ENCODE measurements around the gene HHIP. TPM values are rescaled to one million over a fixed set of nuclear protein-coding genes. Genes with fewer than 3 reads are reported as not detected.

Gene HHIP
- total RNA-seq, 1 experiment from 2014 or later, result 0.32 TPM

- no peaks in the 10 kb centered on the region for H3K4me1 Mint-ChIP-seq (ENCODE audit: low read depth, unreplicated experiment)
- no TSS peak for BruUV-seq (replicated peaks)
- Histone ChIP-seq H3K36me3 (ENCODE audit: control insufficient read depth, insufficient read depth, low read length) (no peaks in the 10 kb centered on the region), H3K4me3 (ENCODE audit: low read depth, low read length) (no peak overlapping the region), H3K27me3 (replicated peaks; ENCODE audit: control insufficient read depth, insufficient read depth, low read length) (no peaks in the 10 kb centered on the region), H3K9me3 (no peaks in the 10 kb centered on the region), H3K4me1 (no peaks in the 10 kb centered on the region)
- intact Hi-C loops (cut with micrococcal nuclease; ENCODE audit: unreplicated experiment), result no loop called here
- POLR2A ChIA-PET, result no interaction called here
- no peak overlapping the region for H3K4me3 Mint-ChIP-seq (ENCODE audit: unreplicated experiment)
- H3K27me3 Mint-ChIP-seq (ENCODE audit: insufficient read depth, unreplicated experiment), result no peaks in the 10 kb centered on the region
- no peaks in the 10 kb centered on the region for H3K9me3 Mint-ChIP-seq (ENCODE audit: unreplicated experiment)
- CTCF ChIA-PET, result interaction anchor here (0.6 kb wide), 1 partner anchor 1367 kb away, joined by 6 read pairs; no protein-coding TSS in a partner anchor
- TF ChIP-seq CTCF (IDR thresholded peaks at IDR 0.05; ENCODE audit: insufficient read depth in 1 of 2, low read depth in 1 of 2, low read length in 1 of 2, severe bottlenecking in 1 of 2, unreplicated experiment in 1 of 2), result no peak
- no peaks in the 10 kb centered on the region for H3K36me3 Mint-ChIP-seq (ENCODE audit: insufficient read depth, unreplicated experiment)
- H3K27ac Mint-ChIP-seq (ENCODE audit: unreplicated experiment), result no peak overlapping the region
- DNase-seq, result no peak
Observed at GRCh38 chr4:144670776-144671175, 24.8 kb downstream of the HHIP start.

- BruUV-seq (replicated peaks), result no TSS peak
- ChIA-PET CTCF (no interaction called here), POLR2A (no interaction called here)
- Histone ChIP-seq H3K27me3 (replicated peaks; ENCODE audit: control insufficient read depth, insufficient read depth, low read length) (no peaks in the 10 kb centered on the region), H3K36me3 (ENCODE audit: control insufficient read depth, insufficient read depth, low read length) (no peaks in the 10 kb centered on the region), H3K9me3 (no peaks in the 10 kb centered on the region), H3K4me3 (ENCODE audit: low read depth, low read length) (no peak overlapping the region), H3K4me1 (no peaks in the 10 kb centered on the region)
- H3K27ac Mint-ChIP-seq (ENCODE audit: unreplicated experiment), result no peak overlapping the region
- no peaks in the 10 kb centered on the region for H3K36me3 Mint-ChIP-seq (ENCODE audit: insufficient read depth, unreplicated experiment)
- H3K27me3 Mint-ChIP-seq (ENCODE audit: insufficient read depth, unreplicated experiment), result no peaks in the 10 kb centered on the region
- intact Hi-C loops (cut with micrococcal nuclease; ENCODE audit: unreplicated experiment), result no loop called here
- no peak for TF ChIP-seq CTCF (IDR thresholded peaks at IDR 0.05; ENCODE audit: insufficient read depth in 1 of 2, low read depth in 1 of 2, low read length in 1 of 2, severe bottlenecking in 1 of 2, unreplicated experiment in 1 of 2)
- no peaks in the 10 kb centered on the region for H3K9me3 Mint-ChIP-seq (ENCODE audit: unreplicated experiment)
- H3K4me3 Mint-ChIP-seq (ENCODE audit: unreplicated experiment), result no peak overlapping the region
- DNase-seq, result no peak
- no peaks in the 10 kb centered on the region for H3K4me1 Mint-ChIP-seq (ENCODE audit: low read depth, unreplicated experiment)
Observed at GRCh38 chr4:144674711-144675110, 28.8 kb downstream of the HHIP start.

GRCh38 chr4:144681806-144682205 is 35.9 kb downstream of the HHIP start:
- Mint-ChIP-seq H3K27ac (ENCODE audit: unreplicated experiment) (no peak overlapping the region), H3K4me3 (ENCODE audit: unreplicated experiment) (no peak overlapping the region), H3K27me3 (ENCODE audit: insufficient read depth, unreplicated experiment) (no peaks in the 10 kb centered on the region), H3K36me3 (ENCODE audit: insufficient read depth, unreplicated experiment) (no peaks in the 10 kb centered on the region), H3K4me1 (ENCODE audit: low read depth, unreplicated experiment) (no peaks in the 10 kb centered on the region), H3K9me3 (ENCODE audit: unreplicated experiment) (no peaks in the 10 kb centered on the region)
- no peaks in the 10 kb centered on the region for H3K27me3 ChIP-seq (replicated peaks; ENCODE audit: control insufficient read depth, insufficient read depth, low read length)
- H3K4me3 ChIP-seq (ENCODE audit: low read depth, low read length), result no peak overlapping the region
- H3K4me1 ChIP-seq, result no peaks in the 10 kb centered on the region
- BruUV-seq (replicated peaks), result no TSS peak
- no peak for TF ChIP-seq CTCF (IDR thresholded peaks at IDR 0.05; ENCODE audit: insufficient read depth in 1 of 2, low read depth in 1 of 2, low read length in 1 of 2, severe bottlenecking in 1 of 2, unreplicated experiment in 1 of 2)
- no peaks in the 10 kb centered on the region for H3K36me3 ChIP-seq (ENCODE audit: control insufficient read depth, insufficient read depth, low read length)
- DNase-seq, result no peak
- ChIA-PET POLR2A (no interaction called here), CTCF (no interaction called here)
- H3K9me3 ChIP-seq, result no peaks in the 10 kb centered on the region
- intact Hi-C loops (cut with micrococcal nuclease; ENCODE audit: unreplicated experiment), result no loop called here
